GM19023 (cell line): Measurements from ENCODE around the gene CAPN5.

Experiments used
- ATAC-seq: cut with Tn5 transposase; IDR thresholded peaks from one replicate; pipeline ENCODE4 v1.9.1; 2021; ENCODE audit warnings: mild to moderate bottlenecking, moderate library complexity; ENCODE audit not compliant: unreplicated experiment

The CAPN5 gene

DNA sequence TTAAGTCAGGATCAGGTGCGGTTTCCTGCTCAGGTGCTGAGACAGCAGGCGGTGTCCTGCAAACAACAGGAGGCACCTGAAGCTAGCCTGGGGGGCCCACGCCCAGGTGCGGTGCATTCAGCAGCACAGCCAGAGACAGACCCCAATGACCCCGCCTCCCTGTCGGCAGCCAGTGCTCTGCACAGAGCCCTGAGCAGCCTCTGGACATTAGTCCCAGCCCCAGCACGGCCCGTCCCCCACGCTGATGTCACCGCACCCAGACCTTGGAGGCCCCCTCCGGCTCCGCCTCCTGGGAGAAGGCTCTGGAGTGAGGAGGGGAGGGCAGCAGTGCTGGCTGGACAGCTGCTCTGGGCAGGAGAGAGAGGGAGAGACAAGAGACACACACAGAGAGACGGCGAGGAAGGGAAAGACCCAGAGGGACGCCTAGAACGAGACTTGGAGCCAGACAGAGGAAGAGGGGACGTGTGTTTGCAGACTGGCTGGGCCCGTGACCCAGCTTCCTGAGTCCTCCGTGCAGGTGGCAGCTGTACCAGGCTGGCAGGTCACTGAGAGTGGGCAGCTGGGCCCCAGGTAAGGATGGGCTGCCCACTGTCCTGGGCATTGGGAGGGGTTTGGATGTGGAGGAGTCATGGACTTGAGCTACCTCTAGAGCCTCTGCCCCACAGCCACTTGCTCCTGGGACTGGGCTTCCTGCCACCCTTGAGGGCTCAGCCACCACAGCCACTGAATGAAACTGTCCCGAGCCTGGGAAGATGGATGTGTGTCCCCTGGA, 61.3 kb downstream of the CAPN5 start, which contains the start of gene MYO7A:
Gene MYO7A, plus strand, starts transcription at position 327 of the 772 bp plus-strand sequence. CDS start 2,389 bp downstream, outside the sequence.
- ATAC-seq = no peak

DNA sequence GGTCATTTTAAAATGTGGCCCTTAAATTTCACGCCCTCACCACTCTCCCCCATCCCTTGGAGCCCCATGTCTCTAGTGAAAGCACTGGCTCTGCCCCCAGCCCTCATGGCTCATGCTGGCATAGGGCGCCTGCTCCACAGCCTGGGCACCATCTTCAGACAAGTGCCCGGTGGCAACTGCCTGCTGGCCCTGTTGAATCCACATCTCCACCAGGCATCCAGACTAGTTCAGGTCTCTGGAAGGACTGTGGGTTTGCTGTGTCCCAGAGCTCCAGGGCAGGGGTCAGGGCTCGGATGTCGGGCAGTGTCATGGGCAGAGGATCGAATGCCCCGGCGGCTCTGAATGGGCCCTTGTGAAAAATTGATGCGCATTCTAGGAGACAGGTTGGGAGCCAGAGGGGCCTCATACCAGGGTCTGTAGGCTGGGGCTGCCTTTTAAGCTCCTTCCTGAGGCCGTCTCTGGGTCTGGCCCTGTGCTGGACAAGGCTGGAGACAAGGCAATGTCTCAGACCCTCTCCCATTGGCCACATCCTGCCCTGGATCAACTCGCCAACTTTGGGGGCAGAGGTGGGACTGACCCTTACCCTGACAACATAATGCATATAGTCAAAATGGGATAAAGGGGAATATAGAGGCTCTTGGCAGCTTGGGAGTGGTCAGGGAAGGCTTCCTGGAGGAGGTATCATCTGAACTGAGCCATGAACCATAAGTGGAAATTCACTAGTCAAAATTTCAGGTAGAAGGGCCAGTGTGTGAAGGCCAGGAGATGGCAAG, 62.5 kb downstream of the CAPN5 start:
- ATAC-seq = no peak

DNA sequence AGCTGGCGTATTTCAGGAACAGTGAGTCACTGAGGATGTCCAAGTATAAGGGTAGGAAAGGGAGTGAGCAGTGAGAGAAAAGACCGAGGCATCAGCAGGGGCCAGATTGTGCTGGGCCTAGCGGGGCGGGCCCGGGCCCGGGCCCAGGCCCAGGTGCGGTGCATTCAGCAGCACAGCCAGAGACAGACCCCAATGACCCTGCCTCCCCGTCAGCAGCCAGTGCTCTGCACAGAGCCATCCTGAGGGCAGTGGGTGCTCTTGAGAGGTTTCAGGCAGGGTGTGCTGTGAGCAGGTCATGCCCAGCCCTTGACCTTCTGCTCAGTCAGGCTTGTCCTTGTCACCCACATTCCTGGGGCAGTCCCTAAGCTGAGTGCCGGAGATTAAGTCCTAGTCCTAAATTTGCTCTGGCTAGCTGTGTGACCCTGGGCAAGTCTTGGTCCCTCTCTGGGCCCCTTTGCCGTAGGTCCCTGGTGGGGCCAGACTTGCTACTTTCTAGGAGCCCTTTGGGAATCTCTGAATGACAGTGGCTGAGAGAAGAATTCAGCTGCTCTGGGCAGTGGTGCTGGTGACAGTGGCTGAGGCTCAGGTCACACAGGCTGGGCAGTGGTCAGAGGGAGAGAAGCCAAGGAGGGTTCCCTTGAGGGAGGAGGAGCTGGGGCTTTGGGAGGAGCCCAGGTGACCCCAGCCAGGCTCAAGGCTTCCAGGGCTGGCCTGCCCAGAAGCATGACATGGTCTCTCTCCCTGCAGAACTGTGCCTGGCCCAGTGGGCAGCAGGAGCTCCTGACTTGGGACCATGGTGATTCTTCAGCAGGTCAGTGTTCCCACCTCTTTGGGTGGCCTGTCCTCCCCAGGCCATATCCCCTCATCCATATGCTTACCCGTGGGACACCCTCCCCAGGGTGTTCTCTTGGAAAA, 63.3 kb downstream of the CAPN5 start:
- no peak for ATAC-seq

DNA sequence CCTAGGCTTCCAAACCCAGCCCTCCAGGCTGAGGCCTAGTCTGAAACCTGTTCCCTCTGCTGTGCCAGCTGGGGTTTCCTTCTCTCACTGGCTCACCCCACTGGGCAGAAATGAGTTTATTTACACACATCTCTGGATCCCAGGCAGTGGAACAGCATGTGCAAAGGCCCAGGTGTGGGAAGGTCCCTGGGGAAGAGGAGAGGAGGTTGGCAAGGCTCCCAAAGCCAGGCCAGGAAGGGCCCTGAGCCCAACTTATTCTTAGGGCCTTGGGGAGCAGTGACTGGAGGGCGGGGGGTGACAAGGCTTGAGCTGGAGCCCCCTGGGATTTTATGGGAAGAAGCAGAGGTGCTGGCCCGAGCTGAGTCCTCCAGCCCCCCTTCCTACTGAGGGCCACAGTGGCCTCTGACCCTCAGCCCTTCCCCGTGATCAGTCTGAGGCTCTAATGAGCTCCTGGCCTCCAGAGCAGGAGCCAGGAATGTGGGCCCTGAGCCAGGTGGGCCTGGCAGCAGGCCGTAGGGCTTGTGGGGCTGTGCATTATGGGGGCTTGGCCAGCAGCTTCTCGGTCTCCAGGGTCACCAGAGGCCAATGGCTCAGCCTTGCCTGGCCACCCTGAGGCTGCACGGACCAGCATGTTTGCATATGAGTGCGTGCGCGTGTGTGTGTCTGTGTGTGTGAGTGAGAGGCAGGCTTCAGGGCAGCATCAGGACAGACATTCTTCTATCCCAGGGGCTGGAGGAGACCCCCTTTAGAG, 64.2 kb downstream of the CAPN5 start:
- no peak for ATAC-seq

DNA sequence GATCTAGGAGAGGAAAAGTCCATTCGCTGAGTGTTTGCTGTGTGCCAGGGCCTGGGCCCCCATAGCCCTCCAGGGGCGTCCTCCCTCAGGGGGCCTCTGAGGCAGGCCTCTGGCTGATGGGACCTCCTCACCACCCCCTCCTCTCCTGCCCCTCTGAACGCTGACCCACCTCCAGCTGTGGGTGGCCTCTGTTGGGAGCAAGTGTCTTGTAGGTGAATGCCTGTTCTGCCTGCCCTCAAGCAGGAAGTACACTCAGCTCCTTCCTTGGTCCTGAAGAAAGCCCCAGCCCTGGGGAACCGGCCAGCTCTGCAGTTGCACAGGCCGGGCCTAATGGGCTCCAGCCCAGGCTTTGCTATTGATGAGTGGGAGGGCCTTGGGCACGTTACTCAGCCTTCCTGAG, 64.8 kb downstream of the CAPN5 start:
- no peak for ATAC-seq

DNA sequence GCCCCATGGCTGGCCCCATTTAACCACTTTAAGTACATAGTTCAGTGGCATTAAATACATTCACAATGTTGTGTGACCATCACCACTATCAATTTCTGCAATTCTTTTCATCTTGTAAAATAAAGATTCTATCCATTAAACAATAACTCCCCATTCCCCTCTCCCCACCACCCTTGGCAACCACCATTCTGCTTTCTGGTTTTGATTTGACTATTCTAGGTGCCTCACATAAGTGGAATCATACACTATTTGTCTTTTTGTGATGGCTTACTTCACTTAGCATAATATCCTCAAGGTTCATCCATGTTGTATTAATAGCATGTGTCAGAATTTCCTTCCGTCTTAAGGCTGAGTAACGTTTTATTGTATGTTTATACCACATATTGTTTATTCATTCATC, 68.3 kb downstream of the CAPN5 start:
- no peak for ATAC-seq

DNA sequence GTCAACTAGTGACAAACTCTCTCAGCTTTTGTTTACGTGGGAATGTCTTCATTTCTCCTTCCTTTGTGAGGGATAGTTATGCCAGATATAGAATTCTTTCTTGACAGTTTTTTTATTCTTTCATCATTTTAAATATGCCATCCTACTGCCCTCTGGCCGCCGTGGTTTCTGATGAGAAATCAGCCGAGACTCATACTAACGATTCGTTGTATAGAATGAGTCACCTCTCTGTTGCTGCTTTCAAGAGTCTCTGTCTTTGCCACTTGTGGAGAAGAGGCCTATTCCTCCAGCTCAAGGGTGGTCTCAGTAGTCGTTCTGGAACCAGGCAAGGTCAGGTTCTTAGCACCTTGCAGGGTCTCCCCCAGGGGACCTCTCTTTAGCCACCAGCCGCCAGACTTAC, 69.3 kb downstream of the CAPN5 start:
- no peak for ATAC-seq

DNA sequence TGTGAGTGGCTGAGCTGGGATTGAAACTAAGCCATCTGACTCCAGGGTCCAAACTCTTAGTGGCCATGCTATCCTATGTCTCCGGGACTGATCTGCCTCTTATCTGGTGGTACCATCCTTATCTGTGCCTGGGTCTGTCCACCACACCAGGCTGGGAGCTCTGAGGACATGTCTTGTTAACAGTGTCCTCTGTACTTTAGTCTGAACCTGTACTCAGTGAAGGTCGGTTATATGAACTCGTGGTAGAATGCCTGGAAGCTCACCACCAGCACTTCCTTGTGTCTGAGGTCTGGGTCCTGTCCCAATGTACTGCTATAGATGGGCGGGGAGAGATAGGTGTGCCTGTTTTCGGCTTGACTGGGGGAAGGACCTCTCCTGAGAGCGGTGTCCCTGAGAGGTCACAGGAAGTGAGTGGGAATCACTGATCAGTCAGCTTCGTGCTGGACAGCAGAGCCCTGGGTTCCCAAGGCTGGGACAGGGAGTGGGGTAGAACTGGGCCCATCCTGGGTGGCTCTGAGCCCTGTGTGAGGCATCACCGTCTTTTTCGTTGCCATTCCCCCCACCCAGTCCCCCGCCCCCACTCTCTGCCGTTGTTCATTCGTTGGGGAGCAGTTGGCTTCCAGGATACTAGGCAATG, 70.1 kb downstream of the CAPN5 start:
- ATAC-seq = no peak

DNA sequence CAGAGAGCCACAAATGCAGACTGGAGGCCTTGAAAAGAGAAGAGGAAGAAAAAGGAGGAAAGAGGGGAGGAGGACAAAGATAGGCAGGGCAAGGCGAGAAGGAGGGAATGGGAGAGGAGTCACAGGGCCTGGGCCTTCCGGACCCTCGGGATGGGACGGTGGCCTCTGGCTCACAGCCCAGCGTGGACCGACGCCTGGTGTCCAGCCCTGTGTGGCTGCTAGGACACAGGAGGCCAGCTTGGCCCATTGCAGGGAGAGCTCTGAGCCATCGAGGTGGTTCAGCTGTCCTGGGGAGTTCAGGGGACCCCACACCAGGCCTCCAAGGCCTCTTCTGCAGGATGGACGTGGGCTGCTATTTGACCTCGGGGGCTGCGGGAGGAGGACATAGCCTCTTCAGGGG, 70.7 kb downstream of the CAPN5 start:
- no peak for ATAC-seq

DNA sequence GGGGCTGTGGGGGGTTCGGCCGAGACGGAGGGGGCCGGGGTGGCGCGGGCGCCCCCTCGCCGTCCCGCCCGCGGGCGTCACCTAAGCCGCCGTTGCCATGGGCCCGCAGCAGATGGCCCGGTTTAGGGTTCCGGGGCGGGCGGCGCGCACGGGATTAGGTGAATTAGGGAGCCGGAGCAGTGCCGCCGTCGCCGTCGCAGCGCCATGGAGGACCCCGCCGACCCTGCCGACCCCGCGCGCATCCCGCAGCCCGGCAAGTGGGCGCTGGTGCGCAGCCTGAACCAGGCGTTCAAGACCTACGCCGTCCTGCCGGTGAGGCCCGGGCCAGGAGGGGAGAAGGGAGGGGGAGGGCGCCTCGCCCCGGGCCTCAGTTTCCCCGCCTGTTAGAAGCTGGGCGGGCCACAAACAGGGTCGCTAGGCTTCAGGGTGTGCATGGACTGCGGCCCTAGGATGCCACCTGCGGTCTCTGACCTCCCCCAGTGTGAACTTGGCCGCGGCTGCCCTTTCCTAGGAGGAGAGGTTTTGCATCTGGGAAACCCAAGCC, 71.4 kb downstream of the CAPN5 start:
- no peak for ATAC-seq

DNA sequence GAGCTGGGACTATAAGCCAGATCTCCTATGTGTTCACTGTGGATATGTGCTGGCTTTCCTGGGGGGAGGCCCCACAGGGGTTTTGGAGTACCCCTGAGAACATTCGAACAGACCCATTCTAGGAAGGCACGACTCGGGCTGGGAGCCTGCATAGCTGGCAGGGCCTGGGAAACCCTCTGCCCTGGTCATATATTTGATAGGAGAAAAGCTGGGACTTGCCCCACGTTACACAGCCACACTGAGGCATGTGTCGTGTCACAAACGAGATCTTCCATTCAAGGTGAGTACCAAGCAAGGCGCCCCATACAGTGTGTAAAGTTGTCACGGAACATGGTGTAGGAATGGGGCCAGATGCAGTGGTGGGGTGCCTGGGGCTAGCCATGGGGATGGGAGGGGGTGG, 72.4 kb downstream of the CAPN5 start:
- ATAC-seq = no peak

DNA sequence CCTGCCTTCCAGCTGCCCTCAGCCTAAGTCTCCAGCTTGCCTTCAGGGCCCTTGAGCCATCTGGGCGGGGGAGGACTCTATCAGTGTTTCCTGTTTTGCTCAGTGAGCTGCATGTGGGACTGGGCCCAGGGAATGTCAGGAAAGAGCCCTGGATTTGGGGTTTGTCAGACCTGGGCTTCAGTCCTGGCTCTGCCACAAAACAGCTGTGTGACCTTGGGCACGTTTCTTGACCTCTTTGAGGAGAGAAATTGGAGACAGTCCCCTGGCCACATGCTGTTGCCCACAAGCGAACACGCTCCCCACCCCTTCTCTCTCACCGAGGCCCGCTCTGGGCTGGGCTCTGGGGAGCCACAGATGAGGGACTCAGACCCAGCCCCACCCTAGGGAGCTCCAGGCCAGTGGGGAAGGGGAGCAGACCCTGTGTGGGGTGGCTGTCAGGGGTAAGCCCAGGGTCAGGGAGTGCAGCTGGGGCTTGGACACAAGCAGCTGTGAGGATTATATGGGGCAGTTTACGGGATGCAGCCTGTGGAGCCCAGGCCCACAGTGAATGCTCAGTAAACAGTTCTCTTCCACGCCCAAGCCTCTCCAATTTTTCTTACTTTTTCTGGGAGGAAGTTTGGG, 73.6 kb downstream of the CAPN5 start:
- ATAC-seq = no peak

DNA sequence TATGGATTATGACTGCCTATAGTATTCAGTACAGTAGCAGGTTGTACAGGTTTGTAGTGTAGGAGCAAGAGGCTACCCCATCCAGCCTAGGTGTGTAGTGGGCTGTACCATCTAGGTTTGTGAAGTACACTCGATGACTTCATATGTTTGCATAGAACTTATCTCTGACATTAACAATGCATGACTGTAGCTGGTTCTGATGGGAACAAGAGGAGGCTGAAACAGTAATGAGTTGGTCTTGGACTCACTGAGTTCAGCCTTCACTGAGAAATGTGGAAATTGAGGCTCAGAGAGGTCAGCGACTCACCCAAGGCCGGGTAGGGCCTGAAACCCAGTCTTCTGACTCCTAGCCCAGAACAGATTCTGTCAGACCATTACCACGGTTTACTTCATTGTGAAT, 74.3 kb downstream of the CAPN5 start:
- ATAC-seq = no peak

DNA sequence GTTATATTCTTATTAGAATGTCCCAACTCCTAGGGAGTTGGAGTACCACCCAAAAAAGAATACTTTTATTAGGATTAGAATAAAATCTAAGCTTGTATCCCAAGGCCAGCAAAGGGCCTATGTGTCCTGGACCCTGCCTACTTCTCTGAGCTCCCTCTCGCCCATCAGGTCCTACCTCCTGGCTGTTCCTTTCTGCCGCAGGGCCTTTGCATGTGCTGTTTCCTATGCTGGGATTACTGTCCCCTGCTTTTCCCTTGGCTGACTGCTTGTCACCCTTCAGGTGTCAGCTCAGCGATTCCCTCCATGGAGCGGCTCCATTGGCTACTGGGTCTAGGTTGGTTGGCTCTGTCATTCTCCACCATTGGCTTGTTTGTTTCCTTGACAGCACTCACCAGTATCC, 74.7 kb downstream of the CAPN5 start:
- ATAC-seq = no peak

DNA sequence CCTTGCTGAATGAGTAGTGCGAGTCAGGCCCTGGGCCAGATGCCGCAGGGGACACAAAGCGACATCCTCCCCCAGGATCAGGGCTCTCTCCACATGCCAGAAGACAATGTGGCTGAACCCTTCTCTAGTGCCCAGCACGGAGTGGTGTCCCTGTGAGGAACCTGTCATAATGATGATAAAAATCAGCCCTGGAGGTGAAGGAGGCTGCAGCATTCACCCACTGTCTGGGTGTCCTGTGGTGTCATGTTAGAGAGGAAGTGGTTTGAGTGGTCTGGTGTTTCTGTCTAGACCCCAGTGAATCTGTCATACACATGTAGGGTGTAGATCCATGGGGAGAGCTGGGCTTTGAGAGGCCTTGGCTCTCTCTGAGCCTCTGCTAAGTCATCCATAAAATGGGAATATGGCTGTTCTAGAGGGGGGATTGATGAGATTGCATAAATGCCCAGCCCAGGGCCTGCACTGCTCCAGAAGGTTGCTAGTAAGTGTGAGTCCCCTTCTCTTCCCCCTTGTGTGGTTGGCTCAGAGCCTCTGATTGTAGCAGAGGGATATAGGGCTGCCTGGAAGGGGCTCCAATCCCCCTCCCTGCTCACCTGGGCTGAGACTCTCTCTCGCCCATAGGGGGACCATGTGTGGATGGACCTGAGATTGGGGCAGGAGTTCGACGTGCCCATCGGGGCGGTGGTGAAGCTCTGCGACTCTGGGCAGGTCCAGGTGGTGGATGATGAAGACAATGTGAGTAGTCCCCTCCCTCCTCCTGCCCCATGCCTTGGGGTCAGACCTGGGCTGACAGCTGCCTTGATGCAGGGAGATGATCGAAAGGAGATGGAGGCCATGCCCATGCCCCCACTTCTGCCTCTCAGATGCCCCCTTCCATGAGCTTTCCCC, 75.6 kb downstream of the CAPN5 start:
- no peak for ATAC-seq

DNA sequence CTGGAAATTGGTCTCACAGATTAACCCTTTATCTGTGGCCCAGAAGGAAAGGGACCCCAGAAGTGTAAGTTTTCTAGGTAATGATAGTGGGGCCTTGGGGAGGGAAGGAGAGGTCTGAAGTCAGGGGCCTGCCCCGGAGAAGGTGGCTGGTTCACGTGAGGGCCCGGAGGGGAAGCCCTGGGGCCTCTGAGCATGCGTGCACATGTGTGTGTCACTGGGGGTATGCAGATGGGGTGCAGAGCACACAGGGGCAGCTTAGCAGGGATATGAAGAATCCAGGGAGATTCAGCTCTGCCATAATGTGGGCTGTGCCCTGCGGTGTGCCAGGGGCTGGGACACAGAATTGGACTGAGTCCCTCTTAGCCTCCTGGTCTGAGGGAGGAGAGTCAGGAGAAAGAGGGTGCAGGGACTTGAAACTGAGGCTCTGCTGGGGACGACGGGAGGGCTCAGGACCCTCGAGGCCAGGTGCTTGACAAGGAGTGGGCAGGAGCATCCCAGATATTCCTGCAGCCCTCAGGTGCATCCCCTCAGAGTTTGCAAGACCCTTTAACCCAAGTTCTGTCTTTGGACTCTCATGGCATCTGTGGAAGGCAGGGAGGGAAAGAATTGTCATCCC, 76.7 kb downstream of the CAPN5 start:
- no peak for ATAC-seq

DNA sequence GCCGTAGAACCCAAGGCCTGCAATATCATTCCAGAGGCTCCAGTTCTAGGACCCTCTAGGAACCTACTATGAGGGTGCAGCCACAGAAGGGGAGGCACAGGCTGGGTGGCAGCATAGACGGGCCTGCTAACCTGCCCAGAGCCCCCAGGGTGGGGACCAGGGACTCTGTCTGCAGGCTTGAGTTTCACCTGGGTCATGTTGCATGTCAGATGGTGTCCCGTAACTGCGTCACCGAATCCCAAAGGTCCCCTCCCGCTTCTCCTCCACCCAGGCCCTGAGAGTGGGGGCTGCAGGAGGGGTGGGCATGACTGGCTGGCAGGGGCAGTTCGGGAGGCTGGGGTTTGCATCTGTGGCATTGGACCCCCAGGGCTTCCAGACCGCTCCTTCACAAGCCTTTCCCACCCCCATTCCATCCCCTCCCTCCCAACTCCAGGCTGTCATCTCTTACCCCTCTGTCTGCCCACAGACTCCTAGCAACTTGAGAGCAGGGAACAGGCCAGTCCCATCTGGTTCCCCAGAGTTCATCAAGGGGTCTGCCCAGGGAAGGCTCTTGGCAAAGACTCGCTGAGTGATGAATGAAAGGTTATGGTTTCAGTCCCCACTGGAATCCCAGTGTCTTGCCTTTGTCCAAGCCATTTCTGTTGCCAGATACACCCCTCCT, 77.6 kb downstream of the CAPN5 start:
- no peak for ATAC-seq
